Measurements from ENCODE around the gene ANO6. TPM values are rescaled to one million over a fixed set of nuclear protein-coding genes. Genes with fewer than 3 reads are reported as not detected.

Gene ANO6
- total RNA-seq, 1 donor from 2014 or later, result 85.0 TPM

GRCh38 chr12:45322810-45323209, 106.9 kb downstream of the ANO6 start:
- H3K4me3 ChIP-seq, result no peak overlapping the region
- DNase-seq, result no peak
- H3K4me1 ChIP-seq, result no peaks in the 10 kb centered on the region
- ATAC-seq, result no peak
- no peaks in the 10 kb centered on the region for H3K9me3 ChIP-seq
- H3K27ac ChIP-seq, result no peak overlapping the region
- TF ChIP-seq CTCF (IDR thresholded peaks at IDR 0.05), result no peak
- no peaks in the 10 kb centered on the region for H3K27me3 ChIP-seq
- intact Hi-C loops (cut with DNase I), result no loop called here
- no peaks in the 10 kb centered on the region for H3K36me3 ChIP-seq

- H3K4me3 ChIP-seq, result no peak overlapping the region
- H3K4me1 ChIP-seq, result no peaks in the 10 kb centered on the region
- no peak for ATAC-seq
- H3K36me3 ChIP-seq, result no peaks in the 10 kb centered on the region
- intact Hi-C loops (cut with DNase I), result no loop called here
- H3K9me3 ChIP-seq, result no peaks in the 10 kb centered on the region
- TF ChIP-seq CTCF (IDR thresholded peaks at IDR 0.05), result no peak
- H3K27me3 ChIP-seq, result no peaks in the 10 kb centered on the region
- H3K27ac ChIP-seq, result no peak overlapping the region
- DNase-seq, result no peak
Measured at GRCh38 chr12:45324391-45324790, 108.5 kb downstream of the ANO6 start.

GRCh38 chr12:45326358-45326975, 110.6 kb downstream of the ANO6 start:
- H3K27ac ChIP-seq, result no peak overlapping the region
- H3K4me1 ChIP-seq, result no peaks in the 10 kb centered on the region
- H3K27me3 ChIP-seq, result no peaks in the 10 kb centered on the region
- ATAC-seq (no peak), DNase-seq (no peak)
- no peaks in the 10 kb centered on the region for H3K9me3 ChIP-seq
- H3K36me3 ChIP-seq, result no peaks in the 10 kb centered on the region
- no peak for TF ChIP-seq CTCF (IDR thresholded peaks at IDR 0.05)
- intact Hi-C loops (cut with DNase I), result no loop called here
- H3K4me3 ChIP-seq, result no peak overlapping the region

GRCh38 chr12:45327823-45328383, 112.0 kb downstream of the ANO6 start:
- Histone ChIP-seq H3K4me1 (no peaks in the 10 kb centered on the region), H3K27ac (no peak overlapping the region)

GRCh38 chr12:45329238-45329637, 113.3 kb downstream of the ANO6 start:
- Histone ChIP-seq H3K36me3 (peaks cover 11% of the 10 kb centered on the region), H3K4me3 (no peak overlapping the region), H3K9me3 (no peaks in the 10 kb centered on the region), H3K27ac (no peak overlapping the region), H3K27me3 (no peaks in the 10 kb centered on the region), H3K4me1 (no peaks in the 10 kb centered on the region)
- intact Hi-C loops (cut with DNase I), result no loop called here
- no peak for DNase-seq
- no peak for TF ChIP-seq CTCF (IDR thresholded peaks at IDR 0.05)
- ATAC-seq, result no peak

More at GRCh38 chr12:45327823-45328383, 112.0 kb downstream of the ANO6 start:
- H3K36me3 ChIP-seq, result peaks cover 5% of the 10 kb centered on the region
- no peak for TF ChIP-seq CTCF (IDR thresholded peaks at IDR 0.05)
- intact Hi-C loops (cut with DNase I), result no loop called here
- H3K27me3 ChIP-seq, result no peaks in the 10 kb centered on the region
- no peak for ATAC-seq
- no peaks in the 10 kb centered on the region for H3K9me3 ChIP-seq
- DNase-seq, result no peak
- no peak overlapping the region for H3K4me3 ChIP-seq
